Stimulated activated CD4-positive, alpha-beta T cell treated with anti-CD3 and anti-CD28 coated beads, TNF-alpha, amount 100 ng/mL, for 24 hours (primary cell): ENCODE measurements around the gene STXBP5.
A peak's percentile ranks its signal among the peaks of the same experiment; 100 is the strongest.

Experiments
- DNase-seq, 3 experiments: peaks; one replicate each; pipeline ENCODE4 v3.0.0-alpha.2; 2020; ENCODE audit warnings: low read depth in 3 of 3

The STXBP5 gene

GRCh38 chr6:147204060-147204785 lies at the start of gene STXBP5:
TSS of gene STXBP5 (plus strand) at chr6:147204417. CDS start at chr6:147204533, 116 bp downstream.
- peak in 2 of 3 experiments; percentile 4 to 27 for DNase-seq

GRCh38 chr6:147154454-147154853 lies 49.8 kb upstream of the STXBP5 start:
- no peak for DNase-seq

- no peak for DNase-seq
Measured at GRCh38 chr6:147156218-147156617, 48.0 kb upstream of the STXBP5 start.

GRCh38 chr6:147156799-147157382 lies 47.3 kb upstream of the STXBP5 start:
- no peak for DNase-seq

GRCh38 chr6:147157930-147158329 lies 46.3 kb upstream of the STXBP5 start:
- no peak for DNase-seq

GRCh38 chr6:147158881-147159280 lies 45.3 kb upstream of the STXBP5 start:
- no peak for DNase-seq

- DNase-seq: no peak
Measured at GRCh38 chr6:147159536-147160374, 44.5 kb upstream of the STXBP5 start.

- DNase-seq: no peak
Measured at GRCh38 chr6:147160593-147160992, 43.6 kb upstream of the STXBP5 start.

- no peak for DNase-seq
Measured at GRCh38 chr6:147161253-147161973, 42.8 kb upstream of the STXBP5 start.

GRCh38 chr6:147161974-147162495 lies 42.2 kb upstream of the STXBP5 start:
- no peak for DNase-seq

- no peak for DNase-seq
Measured at GRCh38 chr6:147164761-147165160, 39.5 kb upstream of the STXBP5 start.

GRCh38 chr6:147166360-147166944 lies 37.8 kb upstream of the STXBP5 start:
- DNase-seq: no peak

GRCh38 chr6:147166992-147167391 lies 37.2 kb upstream of the STXBP5 start:
- DNase-seq: no peak

GRCh38 chr6:147167576-147168461 lies 36.4 kb upstream of the STXBP5 start:
- DNase-seq: no peak

GRCh38 chr6:147169529-147169928 lies 34.7 kb upstream of the STXBP5 start:
- no peak for DNase-seq

GRCh38 chr6:147170269-147170668 lies 33.9 kb upstream of the STXBP5 start:
- DNase-seq: no peak

GRCh38 chr6:147173140-147173539 lies 31.1 kb upstream of the STXBP5 start:
- no peak for DNase-seq

- no peak for DNase-seq
Measured at GRCh38 chr6:147173675-147174308, 30.4 kb upstream of the STXBP5 start.

GRCh38 chr6:147176795-147177194 lies 27.4 kb upstream of the STXBP5 start:
- no peak for DNase-seq

- no peak for DNase-seq
Measured at GRCh38 chr6:147177286-147177685, 26.9 kb upstream of the STXBP5 start.
